Non-pigmented ciliary epithelial cell (primary cell): ENCODE results near the gene TRPV6.

Experiments used
- DNase-seq: peaks from one replicate; pipeline ENCODE4 v3.0.0-alpha.2; 2010; ENCODE audit warnings: low read depth

TRPV6 gene

GRCh38 chr7:142885311-142886230, at the start of gene TRPV6:
Gene TRPV6 (minus strand): TSS chr7:142885745.
- DNase-seq: no peak

DNA sequence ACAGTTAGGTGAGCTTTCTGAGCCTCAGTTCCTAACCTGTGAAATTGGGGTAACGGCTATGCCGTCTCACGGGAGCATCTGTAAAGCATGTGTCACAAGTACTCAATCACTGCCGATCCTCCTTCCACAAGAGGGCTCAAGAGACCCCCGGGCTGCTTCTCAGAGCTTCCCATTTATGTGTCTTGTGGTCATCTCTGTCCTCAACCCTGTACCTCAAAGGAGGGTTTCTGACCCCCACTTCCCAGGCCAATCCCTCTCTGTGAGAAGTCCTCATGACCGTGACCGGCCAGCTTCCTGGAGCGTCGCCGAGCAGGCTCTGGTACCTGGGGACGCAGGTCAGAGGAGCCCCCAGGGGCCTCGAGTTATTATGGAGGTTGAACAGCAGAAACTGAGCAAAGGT, 48.5 kb upstream of the TRPV6 start:
- DNase-seq: no peak

DNA sequence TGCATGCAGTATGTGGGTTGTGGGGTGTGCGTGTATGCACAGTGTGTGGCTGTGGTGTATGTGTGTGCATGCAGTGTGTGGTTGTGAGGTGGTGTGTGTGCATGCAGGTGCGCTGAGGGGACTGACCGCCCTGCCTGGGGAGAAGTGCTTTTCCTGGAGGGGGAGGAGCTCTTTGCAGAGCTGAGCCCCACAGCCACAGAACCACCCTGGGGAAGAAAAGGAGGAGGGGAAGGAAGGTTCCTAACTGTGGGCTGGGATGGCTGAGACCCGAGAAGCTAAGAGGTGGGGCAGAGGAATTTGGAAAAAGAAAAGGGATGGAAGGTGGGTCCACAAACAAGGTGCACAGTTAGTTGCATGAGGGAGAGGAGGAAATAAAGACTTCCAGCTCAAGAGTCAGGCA, 48.1 kb upstream of the TRPV6 start, which contains the start of gene TRPV5:
Gene TRPV5, minus strand, starts transcription at position 123 of the 400 bp plus-strand sequence. CDS start 287 bp downstream, outside the sequence.
- DNase-seq: no peak

DNA sequence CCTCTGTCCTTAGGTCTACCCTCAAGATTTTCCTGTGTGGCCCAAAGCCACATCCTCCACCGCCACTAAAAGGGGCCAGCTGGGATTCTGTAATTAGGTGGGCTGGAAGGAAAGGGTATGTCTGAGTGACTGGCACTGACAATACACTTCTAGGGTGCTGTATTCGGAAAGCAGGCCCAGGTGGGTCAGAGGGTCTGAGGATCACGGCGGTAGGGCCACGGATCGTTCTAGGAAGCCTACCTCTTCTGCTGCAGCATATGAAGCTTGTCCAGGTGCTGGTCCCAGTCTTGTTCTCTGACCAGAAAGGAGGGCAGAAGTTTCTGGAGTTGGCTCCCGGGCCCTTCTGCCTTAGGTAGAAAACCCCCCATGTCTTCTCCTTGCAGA, 47.5 kb upstream of the TRPV6 start:
- DNase-seq: no peak

- DNase-seq: no peak
Measured at GRCh38 chr7:142932386-142933091, 47.0 kb upstream of the TRPV6 start.

GRCh38 chr7:142930126-142930730, 44.7 kb upstream of the TRPV6 start:
- no peak for DNase-seq

DNA sequence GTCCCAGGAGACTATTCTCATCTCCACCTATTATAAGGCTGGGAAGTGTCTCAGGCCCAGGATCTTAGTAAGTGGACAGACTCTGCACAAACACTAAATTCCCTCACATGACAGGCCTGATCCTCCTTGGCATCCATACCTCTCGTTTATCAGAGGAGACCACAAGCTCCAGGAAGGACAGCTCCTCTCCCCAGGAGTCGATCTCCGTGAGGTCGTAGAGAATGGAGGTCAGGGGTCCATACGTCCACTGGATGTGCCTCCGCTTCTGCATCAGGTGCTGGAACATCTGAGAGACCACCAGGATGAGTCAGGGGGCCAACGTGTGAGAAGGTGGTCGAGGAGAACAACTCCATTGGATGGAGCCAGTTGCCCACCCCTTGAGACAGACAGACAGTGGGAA, 42.4 kb upstream of the TRPV6 start:
- DNase-seq: no peak

DNA sequence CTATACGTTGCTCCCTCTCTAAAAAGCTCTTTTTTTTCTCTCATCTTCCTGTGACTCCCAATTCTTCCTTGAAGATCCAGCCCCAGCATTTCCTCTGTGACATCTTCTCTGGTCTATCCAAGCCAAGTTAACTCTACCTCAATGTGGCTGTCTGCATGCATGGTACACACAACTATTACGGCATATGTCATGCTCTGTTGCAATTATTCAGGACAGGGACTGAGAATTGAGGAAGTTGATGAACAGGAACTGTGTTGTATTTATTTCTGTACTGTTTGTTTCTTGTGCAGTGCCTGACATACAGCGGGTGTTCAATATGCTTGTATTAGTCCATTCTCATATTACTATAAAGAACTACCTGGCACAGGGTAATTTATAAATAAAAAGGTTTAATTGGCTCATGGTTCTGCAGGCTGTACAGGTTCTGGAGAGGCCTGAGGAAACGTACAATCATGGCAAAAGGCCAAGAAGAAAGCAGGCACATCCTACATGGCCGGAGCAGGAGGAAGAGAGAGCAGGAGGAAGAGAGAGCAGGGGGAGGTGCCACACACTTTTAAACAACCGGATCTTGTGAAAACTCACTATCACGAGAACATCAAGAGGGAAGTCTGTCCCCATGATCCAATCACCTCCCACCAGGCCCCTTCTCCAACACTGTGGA, 41.7 kb upstream of the TRPV6 start:
- DNase-seq: no peak

GRCh38 chr7:142925413-142925812, 39.9 kb upstream of the TRPV6 start:
- no peak for DNase-seq

GRCh38 chr7:142923391-142923790, 37.8 kb upstream of the TRPV6 start:
- DNase-seq: no peak

DNA sequence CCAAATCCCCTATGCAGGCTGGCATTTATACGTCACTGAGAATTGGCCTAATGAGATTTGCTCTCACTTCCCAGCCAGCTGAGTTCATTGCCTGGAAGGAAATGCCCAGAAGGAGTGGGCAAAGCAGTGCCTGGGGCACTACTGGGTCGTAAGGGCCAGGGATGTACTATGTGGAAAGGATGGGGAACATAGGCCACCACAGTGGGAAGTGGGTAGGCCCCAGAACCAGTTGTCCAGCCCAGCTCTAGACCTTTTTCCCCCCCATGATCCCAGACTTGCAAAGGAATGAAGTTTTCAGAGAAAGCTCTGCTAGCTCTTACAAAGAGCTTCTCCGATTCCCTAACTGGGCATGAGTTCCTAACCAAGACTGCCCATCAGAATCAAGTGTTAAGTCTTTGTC, 34.1 kb upstream of the TRPV6 start:
- no peak for DNase-seq

DNA sequence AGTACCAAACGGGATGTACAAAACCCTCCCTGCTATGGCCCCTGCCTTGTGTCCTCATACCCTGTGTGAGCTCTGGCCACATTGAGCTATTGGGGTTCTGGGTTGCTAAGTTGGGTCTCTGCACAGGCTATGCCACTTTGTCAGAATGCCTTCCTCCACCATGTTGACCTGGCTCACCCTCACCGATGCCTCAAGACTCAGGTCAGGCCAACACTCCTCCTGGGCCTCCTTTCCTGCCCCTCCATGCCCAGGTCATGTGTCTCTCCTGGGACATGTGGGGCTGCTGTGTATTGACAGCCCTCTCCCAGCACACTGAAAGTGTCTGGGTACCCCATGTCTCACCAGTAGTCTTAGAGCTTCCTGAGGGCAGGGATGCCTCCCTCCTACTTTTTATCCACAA, 33.4 kb upstream of the TRPV6 start:
- DNase-seq: no peak

GRCh38 chr7:142917447-142917846, 31.9 kb upstream of the TRPV6 start:
- DNase-seq: no peak

DNA sequence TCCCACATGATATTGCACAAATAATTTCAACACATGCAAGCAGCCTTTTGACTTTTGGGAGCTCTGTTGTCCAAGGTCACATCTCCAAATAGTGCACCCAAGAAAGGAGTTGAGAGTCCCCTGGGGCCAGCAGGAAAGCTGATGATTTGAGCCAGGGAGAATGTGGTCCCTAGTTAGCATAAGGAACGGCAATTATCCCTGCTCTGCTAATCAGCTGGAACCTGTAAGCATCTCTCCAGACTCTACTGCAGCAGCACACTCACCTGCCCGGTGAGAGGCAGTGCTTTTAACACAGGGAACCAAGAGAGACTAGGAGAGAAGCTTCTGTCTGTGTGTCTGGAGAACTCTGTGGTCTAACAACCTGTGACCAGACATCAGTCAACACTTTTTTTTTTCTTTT, 31.0 kb upstream of the TRPV6 start:
- DNase-seq: no peak

DNA sequence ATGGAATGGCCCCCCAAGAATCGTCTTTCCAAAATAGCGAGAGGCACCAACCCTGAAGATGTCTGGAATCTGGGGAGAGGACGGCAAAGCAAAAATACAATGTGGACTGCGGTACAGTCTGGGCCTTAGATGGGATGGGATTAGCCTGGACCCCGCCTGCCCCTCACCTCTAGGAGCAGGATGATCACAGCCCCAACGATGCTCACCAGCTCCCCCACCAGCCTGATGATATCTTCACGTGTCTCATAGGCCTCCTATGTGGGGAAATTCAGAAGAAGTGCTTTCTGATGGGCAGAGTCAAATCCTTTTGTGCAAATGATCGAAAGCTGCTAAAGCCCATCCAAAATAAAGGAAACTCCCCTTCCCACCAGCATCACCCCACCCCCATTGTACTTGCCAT, 29.8 kb upstream of the TRPV6 start:
- DNase-seq: no peak

GRCh38 chr7:142914121-142914520, 28.6 kb upstream of the TRPV6 start:
- no peak for DNase-seq

GRCh38 chr7:142913566-142913965, 28.0 kb upstream of the TRPV6 start:
- no peak for DNase-seq

GRCh38 chr7:142913051-142913450, 27.5 kb upstream of the TRPV6 start:
- no peak for DNase-seq

DNA sequence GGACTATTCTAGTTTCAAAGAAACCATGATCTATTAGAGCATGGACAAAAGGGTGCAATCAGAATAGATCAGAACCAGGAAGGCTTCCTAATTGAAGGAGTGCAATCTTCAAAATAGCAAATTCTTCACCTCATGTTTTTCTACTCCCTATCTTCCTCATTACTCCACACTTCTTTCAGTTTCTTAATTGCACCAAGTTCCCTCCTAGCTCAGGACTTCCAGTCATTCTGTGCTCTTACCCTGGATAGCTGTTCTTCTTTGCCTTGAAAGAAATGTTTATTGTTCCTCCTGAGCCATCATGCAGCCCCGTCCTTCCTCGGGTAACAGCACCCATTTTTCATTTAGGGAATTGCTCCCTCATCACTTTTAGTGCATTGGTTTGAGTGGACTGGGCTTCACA, 24.9 kb upstream of the TRPV6 start:
- DNase-seq: no peak

DNA sequence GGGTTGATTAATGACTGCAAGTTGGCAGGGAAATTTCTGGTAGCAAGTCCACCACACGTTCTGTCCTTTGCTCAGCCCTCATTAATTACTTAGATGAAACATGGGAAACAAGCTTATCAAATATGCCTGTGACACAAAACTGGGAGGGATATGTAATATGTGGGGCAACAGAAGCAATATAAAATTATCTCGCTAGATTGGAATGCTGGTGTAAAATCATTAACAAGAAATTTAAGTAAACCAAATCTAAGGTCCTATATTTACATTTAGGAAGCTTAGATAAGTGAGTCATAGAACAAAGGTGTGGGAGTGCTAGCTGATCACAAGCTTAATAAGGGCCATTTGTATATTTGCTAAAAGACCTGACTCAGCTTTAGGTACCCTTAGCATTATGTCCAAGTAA, 24.5 kb upstream of the TRPV6 start:
- no peak for DNase-seq

- no peak for DNase-seq
Measured at GRCh38 chr7:142908921-142909890, 23.7 kb upstream of the TRPV6 start.
